GDM1 (cell line): ENCODE data around the gene SLC35A4.

ENCODE experiments used
- DNase-seq: peaks from one replicate; lab custom pipeline; 2025; lab: John Stamatoyannopoulos, UW

SLC35A4 gene

DNA sequence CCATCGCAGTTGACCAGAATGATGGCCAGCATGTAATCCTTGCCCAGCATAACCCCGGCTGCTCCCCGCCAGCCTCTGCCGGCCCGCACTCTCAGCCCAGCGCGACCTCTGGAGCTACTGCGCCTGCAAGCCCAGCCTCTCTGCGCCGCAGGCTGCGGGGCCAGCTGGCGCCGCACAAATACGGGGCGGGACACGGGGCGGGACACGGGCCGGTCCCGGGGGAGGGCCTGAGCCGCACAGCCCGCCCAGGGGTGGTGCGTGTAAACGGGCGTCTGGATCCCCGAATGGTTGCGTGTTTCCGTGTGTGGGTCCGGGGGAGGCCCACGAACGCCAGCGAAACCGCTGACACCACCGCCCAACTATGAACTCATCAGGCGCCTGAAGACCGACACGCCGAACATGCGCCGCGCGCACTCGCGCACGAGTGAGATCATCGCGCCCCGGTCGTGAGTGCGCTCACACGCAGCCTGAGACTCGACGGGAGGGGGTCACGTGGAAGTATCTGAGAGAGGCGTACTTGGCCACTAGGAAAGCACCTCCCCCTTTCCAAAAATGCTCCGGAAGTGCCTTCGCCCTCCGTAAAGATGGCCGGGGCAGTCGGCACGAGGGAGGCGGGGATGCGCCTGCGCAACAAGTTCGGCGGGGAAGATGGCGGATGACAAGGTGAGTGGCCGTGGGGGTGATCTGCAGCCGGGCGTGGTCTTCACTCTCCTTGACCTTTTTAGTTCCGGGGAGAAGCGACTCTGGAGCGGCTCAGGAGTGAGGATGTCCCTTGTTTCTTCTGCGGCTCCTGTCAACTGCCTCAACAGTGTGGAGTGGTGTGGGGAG is at the start of gene SLC35A4, which contains the start of gene APBB3:
TSS of gene SLC35A4 (plus strand) at position 633 of the 828 bp plus-strand sequence. CDS start 2,342 bp downstream, outside the sequence.
TSS of gene APBB3 (minus strand) at position 403 of the 828 bp plus-strand sequence. CDS start at position 50, 353 bp downstream.
- peak; percentile 98 for DNase-seq

GRCh38 chr5:140524003-140524402 is 40.6 kb upstream of the SLC35A4 start:
- no peak for DNase-seq

GRCh38 chr5:140540227-140540626 is 24.4 kb upstream of the SLC35A4 start:
- no peak for DNase-seq

GRCh38 chr5:140542972-140543371 is 21.7 kb upstream of the SLC35A4 start:
- DNase-seq: no peak

DNA sequence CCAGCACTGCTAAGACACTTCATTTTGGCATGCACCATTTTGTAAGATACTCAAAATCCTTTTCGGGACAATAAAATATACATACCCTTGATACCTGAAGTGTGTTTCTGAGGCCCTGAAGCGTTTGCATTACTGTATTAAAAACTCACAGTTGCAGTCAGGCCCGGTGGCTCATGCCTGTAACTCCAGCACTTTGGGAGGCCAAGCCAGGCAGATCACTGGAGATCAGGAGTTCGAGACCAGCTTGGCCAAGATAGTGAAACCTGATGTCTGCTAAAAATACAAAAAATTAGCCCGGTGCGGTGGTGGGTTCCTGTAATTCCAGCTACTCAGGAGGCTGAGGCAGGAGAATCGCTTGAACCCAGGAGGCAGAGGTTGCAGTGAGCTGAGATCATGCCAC is 19.6 kb upstream of the SLC35A4 start:
- DNase-seq: no peak

DNA sequence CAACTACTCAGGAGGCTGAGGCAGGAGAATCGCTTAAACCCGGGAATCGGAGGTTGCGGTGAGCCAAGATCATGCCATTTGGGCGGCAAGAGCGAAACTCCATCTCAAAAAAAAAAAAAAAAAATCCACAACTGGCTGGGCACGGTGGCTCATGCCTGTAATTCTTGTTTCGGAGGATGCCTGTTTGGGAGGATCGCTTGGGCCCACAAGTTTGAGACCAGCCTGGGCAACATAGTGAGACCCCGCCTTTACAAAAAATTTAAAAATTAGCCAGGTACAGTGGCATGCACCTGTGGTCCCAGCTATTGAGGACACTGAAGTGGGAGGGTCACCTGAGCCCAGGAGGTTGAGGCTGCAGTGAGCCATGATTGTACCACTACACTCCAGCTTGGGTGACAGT is 19.0 kb upstream of the SLC35A4 start:
- DNase-seq: no peak

GRCh38 chr5:140546851-140547507 is 17.6 kb upstream of the SLC35A4 start:
- no peak for DNase-seq

DNA sequence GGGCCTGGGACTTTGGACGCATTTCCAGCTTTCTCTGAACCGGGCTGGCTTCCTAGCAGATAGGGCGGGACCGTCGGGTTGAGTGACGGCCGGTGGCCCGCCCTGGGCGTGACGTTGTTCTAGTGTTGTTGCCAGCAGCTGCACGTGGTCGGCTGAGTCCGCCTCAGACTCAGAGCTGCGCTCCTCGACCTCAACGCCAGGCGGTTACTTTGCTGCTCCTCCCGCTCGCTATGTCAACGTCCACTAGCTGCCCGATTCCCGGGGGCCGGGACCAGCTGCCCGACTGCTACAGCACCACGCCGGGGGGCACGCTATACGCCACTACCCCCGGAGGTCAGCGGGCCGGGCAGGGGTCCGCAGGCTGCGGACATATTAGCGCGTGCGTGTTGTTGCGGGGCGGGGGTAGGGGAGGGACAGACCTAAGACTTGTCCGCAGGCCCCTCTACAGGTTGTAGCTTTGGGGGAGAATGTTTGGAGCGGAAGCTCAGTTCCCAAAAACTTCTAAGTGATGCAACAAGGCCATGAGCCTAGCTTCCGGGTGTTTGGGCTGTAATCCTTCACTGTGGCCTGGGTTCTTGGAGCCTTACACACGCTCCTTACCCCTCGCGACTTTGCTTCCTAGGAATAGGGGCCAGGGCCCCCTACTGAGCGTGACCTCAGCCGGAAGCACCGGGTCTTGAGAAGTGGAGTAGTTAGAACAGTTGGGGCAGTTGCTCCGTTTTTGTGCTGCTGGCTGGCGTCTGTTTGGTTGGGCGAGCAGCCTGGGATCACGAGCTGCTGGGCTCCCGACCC is 16.9 kb upstream of the SLC35A4 start, which contains the start of gene EIF4EBP3:
TSS of gene EIF4EBP3 (plus strand) at position 155 of the 792 bp plus-strand sequence. CDS start at position 231, 76 bp downstream.
- no peak for DNase-seq

DNA sequence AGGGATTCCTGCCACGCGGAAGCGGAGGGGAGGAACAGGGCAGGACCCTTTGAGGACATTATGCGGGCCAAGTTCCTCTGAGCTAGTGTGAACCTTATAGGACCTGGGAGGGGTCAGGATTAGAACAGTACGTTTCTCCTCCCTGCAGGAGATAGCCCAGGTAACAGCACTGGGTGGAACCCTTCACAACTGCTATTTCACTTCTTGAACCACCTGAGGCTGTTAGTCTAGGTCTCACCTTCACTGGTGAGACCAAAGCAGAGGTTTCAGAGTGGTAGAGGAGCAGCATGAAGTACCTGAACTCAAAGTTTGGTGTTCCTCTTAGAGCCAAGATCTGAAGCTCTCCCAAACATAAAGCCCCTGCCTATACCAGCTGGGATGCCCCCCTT is 16.3 kb upstream of the SLC35A4 start:
- DNase-seq: no peak

DNA sequence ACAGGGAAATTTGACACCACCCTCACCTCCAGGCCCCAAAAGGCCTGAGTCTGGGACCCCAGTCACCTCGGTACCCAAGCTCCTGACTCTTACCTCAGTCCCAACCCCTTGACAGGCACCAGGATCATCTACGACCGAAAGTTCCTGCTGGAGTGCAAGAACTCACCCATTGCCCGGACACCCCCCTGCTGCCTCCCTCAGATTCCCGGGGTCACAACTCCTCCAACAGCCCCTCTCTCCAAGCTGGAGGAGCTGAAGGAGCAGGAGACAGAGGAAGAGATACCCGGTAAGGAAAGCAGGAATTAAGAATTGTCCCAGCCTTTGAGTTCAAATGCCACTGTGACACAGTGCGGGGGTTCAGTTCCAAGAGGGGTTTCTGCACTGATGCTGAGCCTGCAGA is 15.8 kb upstream of the SLC35A4 start:
- DNase-seq: no peak

DNA sequence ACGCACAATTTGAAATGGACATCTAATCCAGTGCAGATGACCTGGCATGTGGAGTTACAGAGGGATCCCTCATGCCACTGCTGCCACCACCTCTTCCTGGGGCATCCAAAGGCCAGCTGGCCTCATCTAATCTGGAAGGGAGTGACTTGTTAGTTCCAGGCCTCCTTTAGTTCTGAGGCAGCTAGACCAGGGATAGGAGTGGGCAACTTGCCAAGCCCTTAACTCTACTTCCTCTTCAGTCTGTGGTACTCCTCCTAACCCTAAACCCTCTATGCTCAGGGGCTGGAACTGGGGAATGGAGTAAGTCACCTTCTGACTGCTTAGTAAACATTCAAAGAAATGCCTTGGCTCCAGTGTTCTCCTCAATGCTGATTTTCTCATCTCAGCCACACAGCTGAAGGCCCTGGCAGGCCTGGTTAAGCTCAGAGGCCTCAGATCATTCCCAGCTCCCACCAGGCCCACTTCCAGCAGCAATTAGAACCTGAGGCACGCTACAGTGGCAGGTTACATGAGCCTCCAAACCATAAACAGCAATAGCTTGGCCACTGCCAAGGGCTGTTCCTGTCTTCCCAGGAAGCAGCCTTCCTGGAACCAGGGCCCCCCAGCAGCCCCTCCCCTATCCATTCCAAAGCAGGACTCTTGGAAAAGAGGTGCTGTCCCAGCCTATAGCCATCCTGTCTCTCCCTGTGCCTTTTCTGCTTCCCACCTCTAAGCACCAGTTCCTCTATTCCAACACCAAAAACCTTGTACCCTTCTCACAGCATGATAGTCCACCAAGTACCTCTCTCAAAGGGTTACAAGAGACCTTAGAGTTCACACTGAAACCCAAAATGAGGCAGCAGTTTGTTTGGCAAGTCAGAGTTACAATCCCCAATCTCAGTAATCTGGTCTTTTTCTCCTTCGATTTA is 15.1 kb upstream of the SLC35A4 start:
- DNase-seq: peak; percentile 20

GRCh38 chr5:140550147-140551079 is 14.2 kb upstream of the SLC35A4 start:
- DNase-seq: no peak

GRCh38 chr5:140551872-140552271 is 12.8 kb upstream of the SLC35A4 start:
- no peak for DNase-seq

DNA sequence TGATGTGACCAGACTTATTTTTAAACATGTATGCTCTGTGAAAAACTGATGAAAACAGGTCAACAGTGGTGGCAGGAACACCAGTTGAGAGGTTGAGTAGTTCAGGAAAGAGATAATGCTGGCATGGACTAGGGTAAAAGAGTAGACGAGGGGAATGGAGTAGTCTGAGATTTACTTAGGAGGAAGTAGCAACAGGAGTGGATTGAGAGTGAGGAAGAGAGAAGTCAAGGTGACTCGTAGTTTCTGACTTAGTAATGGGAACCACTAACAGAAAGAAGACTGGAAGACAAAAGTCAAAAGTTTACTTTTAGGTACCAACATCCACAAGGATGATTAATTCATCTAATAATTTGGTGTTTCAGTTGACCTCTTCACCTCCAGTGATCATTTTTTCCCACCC is 11.0 kb upstream of the SLC35A4 start:
- DNase-seq: peak; percentile 0

DNA sequence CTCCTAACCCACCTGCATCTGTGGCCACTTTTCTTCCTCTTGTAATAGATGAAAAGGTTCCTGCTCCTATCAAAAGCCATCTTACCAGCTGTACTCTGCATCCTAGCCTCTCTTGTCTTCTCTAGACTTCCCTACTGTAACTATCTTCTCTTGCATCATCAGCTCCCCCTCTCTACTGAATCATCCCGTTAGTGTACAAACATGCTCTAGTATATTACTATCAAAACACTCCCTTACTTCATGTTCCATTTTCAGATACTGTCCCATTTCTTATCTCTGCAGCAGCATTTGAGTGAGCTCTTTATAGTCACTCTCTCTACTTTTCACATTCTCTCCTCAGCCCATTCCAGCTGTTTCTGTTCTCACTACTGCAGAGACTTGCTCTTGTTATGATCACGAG is 10.2 kb upstream of the SLC35A4 start:
- no peak for DNase-seq

- DNase-seq: no peak
Measured at GRCh38 chr5:140555747-140556312, 8.8 kb upstream of the SLC35A4 start.

DNA sequence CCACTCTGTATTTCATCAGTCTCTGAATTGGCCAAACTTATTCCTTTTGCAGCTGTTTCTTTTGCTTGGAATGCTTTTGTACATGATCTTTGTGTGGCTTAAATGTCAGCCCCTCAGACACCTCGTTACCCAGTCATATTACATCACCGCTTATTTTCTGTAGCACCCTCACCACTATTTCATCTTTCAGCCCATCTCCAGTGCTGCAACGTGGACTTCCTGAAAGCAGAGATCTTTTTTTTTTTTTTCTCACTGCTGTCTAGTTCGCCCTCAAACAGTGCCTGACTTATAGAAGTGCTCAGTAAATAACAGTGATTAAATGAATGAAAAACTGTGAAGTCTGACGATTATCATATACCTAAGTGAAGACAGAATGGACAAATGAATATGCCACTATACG is 8.2 kb upstream of the SLC35A4 start:
- DNase-seq: peak; percentile 1

- peak; percentile 85 for DNase-seq
Measured at GRCh38 chr5:140557136-140557805, 7.4 kb upstream of the SLC35A4 start, which contains the start of gene SRA1. TSS of gene SRA1 (minus strand) at chr5:140557473. CDS start at chr5:140557452, 21 bp downstream.

DNA sequence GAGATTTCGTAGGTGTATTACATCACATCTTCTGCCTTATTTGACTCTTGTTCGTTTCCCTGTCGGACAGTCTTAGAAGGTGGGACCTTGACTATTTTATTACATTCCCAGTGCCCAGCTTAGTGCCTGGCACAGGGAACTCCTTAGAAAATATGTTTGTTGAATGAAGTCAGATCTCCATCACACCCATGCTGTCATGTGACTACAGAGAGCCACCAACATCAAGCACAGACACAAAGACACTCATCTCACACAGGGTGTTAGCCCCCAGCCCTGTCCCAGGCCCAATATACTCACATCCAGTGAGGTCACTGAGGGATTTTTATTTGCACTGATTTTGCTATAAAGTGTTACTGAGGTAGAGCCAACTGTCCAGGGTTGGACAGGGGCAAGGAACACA is 6.7 kb upstream of the SLC35A4 start:
- no peak for DNase-seq
